ENCODE data around the gene EPAS1.

EPAS1 gene

DNA sequence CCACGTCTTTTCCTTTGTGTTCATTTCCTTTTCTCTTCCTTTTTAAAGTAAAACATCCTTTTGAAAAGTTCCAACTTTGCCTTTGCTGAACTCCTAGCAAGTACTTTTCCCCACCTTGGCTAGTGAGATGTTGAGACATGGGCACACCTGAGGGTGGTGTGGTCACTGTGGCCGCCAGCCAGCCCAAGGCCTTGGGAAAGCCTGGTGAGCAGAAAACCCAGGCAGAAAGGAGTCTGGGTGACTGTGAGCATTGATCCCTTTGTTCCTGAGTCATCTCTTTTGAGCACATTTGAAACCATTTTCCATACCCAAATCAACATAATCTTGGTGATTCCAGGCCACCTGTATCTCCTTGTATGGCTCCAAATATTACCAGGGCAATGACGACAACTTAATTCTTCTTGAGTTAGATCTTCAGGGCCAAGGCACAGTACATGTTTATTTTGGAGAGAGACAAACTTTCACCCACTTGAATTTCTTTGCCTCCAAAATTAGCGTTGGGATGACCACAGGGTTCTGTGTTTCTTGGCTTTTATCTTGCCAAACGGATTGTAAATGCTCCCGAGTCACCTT, 14.5 kb downstream of the EPAS1 start:
- TF ChIP-seq, protein P1, sequence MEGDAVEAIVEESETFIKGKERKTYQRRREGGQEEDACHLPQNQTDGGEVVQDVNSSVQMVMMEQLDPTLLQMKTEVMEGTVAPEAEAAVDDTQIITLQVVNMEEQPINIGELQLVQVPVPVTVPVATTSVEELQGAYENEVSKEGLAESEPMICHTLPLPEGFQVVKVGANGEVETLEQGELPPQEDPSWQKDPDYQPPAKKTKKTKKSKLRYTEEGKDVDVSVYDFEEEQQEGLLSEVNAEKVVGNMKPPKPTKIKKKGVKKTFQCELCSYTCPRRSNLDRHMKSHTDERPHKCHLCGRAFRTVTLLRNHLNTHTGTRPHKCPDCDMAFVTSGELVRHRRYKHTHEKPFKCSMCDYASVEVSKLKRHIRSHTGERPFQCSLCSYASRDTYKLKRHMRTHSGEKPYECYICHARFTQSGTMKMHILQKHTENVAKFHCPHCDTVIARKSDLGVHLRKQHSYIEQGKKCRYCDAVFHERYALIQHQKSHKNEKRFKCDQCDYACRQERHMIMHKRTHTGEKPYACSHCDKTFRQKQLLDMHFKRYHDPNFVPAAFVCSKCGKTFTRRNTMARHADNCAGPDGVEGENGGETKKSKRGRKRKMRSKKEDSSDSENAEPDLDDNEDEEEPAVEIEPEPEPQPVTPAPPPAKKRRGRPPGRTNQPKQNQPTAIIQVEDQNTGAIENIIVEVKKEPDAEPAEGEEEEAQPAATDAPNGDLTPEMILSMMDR (conservative IDR thresholded peaks at IDR 0.05; ENCODE audit: low read depth, low read length) = no peak
- no peak for DNase-seq (ENCODE audit: low read depth)
- no peak overlapping the region for H3K4me3 ChIP-seq (ENCODE audit: low read length)

DNA sequence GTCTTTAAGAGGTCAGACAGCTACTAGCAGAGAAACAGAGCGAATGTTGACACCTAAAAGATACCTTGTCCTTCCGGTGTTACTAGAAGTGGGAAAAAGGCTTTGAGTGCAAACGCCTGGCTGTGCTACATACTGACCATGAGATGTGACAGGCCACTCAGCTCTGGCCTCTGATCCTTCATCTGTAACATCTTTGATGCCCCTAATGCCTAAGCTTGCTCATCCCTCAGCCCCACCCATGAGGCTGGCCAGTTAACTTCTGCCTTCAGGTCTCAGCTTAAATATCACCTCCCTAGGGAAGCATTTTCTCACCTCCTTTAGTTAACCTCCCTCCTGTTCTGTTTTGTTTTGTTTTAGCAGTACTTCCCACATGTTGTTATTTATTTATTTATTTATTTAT, 15.9 kb downstream of the EPAS1 start:
- no peak overlapping the region for H3K4me3 ChIP-seq (ENCODE audit: low read length)
- no peak for DNase-seq (ENCODE audit: low read depth)
- TF ChIP-seq, protein P1 (conservative IDR thresholded peaks at IDR 0.05; ENCODE audit: low read depth, low read length) = no peak

DNA sequence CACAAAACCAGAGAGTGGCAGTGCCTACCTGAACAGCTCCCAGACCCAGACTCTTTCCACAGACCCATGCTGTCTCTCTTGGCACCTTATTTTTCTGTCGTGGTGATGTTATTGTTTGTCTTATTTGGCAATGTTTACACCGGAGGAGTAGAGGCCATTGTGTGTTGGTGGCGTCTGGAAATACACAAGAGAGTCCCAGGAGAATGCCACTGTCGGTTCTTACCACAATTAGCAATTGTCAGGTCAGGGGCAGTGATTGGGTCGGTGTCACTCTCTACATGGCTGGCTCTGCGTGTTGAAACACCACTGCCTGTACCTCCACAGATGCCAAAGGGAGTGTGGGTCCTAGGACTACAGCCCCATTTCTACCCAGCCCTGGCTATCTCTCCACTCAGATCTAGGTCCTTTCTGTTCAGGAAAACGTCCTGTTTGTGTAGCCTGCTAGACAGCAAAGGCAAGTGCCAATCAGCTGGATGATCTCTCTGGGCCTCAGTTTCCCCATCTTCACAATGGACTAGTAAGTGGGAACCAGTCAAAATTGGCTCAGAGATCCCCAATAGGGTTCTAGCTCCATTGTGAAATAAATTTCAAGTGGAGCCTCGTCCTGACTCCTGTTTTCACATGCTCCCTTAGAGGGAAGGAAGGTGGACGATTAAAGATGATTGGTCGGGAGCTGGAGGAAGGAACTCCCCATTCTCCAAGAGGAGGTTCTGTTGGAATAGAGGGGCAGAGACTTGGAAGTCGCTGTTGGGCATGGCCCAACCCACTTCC, 17.0 kb downstream of the EPAS1 start:
- DNase-seq (ENCODE audit: low read depth) = no peak
- TF ChIP-seq, protein P1 (conservative IDR thresholded peaks at IDR 0.05; ENCODE audit: low read depth, low read length) = no peak
- H3K4me3 ChIP-seq (ENCODE audit: low read length) = no peak overlapping the region

DNA sequence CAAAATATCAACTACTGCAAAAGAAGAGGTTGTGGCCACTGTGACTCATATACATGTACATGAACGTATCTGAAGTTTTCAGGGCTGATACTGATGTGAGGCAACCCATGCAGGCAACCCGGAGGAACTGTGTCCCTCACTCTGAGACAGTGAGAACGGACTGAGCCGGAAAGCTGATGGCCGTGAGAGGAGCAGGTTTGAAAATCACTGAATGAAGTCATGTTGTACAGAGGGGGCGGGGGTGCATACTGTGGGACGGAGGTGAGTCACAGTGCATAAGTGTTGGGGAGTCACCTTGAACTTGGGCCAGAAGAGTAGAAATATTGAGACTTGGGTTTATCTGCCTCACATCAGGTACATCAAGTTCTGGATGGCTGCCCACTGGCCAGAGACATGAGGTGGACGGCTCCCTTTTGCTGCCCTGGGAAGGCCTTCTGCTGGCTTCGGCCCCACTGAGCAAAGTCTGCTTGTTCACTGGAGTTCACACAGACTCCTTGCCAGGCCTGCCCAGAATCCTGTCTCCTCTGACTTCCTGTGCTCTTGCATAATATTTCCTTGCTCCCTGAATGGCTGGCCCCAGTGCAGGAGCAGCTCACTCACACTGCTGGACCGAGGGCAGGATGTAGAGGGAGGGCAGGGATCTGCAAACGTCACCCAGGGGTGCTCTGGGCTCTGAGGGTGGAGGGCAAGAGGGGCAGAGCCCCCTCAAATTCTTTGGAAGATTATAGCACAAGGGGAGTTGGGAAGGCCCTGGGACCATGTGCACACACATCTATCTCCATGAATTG, 18.1 kb downstream of the EPAS1 start:
- DNase-seq (ENCODE audit: low read depth) = peak; percentile 90
- TF ChIP-seq, protein P1 (conservative IDR thresholded peaks at IDR 0.05; ENCODE audit: low read depth, low read length) = no peak
- no peak overlapping the region for H3K4me3 ChIP-seq (ENCODE audit: low read length)

DNA sequence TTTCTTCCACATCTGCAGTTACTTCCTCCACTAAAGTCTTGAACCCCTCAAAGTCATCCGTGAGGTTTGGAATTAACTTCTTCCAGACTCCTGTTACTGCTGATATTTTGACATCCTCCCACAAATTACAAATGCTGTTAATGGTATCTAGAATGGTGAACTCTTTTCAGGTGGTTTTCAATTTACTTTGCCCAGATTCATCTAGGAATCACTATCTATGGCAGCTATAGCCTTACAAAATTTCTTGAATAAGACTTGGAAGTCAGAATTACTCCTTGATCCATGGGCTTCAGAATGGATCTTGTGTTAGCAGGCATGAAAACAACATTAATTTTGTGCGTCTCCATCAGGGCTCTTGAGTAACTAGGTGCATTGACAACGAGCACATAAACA, 19.9 kb downstream of the EPAS1 start:
- H3K4me3 ChIP-seq (ENCODE audit: low read length) = no peak overlapping the region
- no peak for DNase-seq (ENCODE audit: low read depth)
- TF ChIP-seq, protein P1 (conservative IDR thresholded peaks at IDR 0.05; ENCODE audit: low read depth, low read length) = no peak

DNA sequence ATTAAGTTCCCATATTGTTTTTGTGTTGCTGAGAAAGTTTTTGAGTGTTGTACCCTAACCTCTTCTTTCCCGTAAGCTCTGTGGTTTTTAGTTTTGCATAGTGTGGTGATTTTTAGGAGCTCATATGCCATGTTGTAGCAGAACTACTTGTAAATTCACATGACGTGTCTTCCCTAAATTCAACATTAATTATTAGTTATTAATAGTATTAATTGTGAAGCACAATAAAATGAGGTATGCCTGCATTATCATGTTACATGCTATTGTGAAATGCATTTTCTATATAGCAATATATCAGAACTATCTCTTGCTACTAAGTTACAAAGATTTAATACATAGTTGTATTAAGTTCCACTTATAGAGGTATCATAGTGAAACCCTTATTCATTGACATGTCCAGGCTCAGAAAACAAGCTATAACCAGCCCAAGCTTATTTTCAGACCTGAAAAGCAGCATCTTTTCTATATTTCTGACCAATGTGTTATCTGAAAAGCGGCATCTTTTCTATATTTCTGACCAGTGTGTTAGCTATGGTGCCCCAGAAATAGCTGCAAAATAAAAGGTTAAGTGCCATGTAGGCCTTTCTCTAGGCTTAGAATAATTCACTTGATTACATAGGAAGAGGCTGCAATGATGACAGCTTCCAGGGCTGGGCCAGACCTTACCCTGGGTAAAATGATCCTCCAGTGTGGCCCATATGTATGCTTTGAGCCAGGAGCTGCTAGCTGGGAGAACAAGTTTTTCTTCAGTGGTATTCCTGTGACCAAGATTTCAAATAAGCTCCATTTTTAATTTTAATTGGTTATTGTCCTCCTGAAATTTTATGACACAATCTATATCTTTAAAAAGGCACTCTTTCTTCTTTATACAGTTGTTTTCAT, 21.6 kb downstream of the EPAS1 start:
- TF ChIP-seq, protein P1 (conservative IDR thresholded peaks at IDR 0.05; ENCODE audit: low read depth, low read length) = no peak
- H3K4me3 ChIP-seq (ENCODE audit: low read length) = no peak overlapping the region
- no peak for DNase-seq (ENCODE audit: low read depth)

Data from retinal pigment epithelial cell (primary cell).